Measurements from ENCODE around the gene MDGA2. TPM values are rescaled to one million over a fixed set of nuclear protein-coding genes. Genes with fewer than 3 reads are reported as not detected.
A peak's percentile ranks its signal among the peaks of the same experiment; 100 is the strongest.

MDGA2 gene
- not detected in 2 replicates for total RNA-seq (2014; rRNA removed; shearing (Covaris generic); ENCODE audit: low replicate concordance)

GRCh38 chr14:47675466-47676314 is at the start of gene MDGA2:
Gene MDGA2 (minus strand): TSS chr14:47675605.
- in situ Hi-C loops (cut with HindIII; ENCODE audit: low pct_unique_long_range_greater_than_20kb, low sequenced_read_pairs) = no loop called here
- DNase-seq (ENCODE audit: low read depth) = no peak

- in situ Hi-C loops (cut with HindIII; ENCODE audit: low pct_unique_long_range_greater_than_20kb, low sequenced_read_pairs) = no loop called here
- DNase-seq (ENCODE audit: low read depth) = no peak
Observed at GRCh38 chr14:47722929-47723693, 47.7 kb upstream of the MDGA2 start.

GRCh38 chr14:47720281-47720680 is 44.9 kb upstream of the MDGA2 start:
- in situ Hi-C loops (cut with HindIII; ENCODE audit: low pct_unique_long_range_greater_than_20kb, low sequenced_read_pairs) = no loop called here
- DNase-seq (ENCODE audit: low read depth) = no peak

GRCh38 chr14:47715330-47715729 is 39.9 kb upstream of the MDGA2 start:
- in situ Hi-C loops (cut with HindIII; ENCODE audit: low pct_unique_long_range_greater_than_20kb, low sequenced_read_pairs) = no loop called here
- DNase-seq (ENCODE audit: low read depth) = no peak

- in situ Hi-C loops (cut with HindIII; ENCODE audit: low pct_unique_long_range_greater_than_20kb, low sequenced_read_pairs) = no loop called here
- no peak for DNase-seq (ENCODE audit: low read depth)
Observed at GRCh38 chr14:47710581-47710980, 35.2 kb upstream of the MDGA2 start.

GRCh38 chr14:47705683-47706082 is 30.3 kb upstream of the MDGA2 start:
- in situ Hi-C loops (cut with HindIII; ENCODE audit: low pct_unique_long_range_greater_than_20kb, low sequenced_read_pairs) = no loop called here
- no peak for DNase-seq (ENCODE audit: low read depth)

GRCh38 chr14:47691829-47692228 is 16.4 kb upstream of the MDGA2 start:
- DNase-seq (ENCODE audit: low read depth) = no peak
- in situ Hi-C loops (cut with HindIII; ENCODE audit: low pct_unique_long_range_greater_than_20kb, low sequenced_read_pairs) = no loop called here

- DNase-seq (ENCODE audit: low read depth) = no peak
- in situ Hi-C loops (cut with HindIII; ENCODE audit: low pct_unique_long_range_greater_than_20kb, low sequenced_read_pairs) = no loop called here
Observed at GRCh38 chr14:47678993-47679392, 3.6 kb upstream of the MDGA2 start.

GRCh38 chr14:47678157-47678556 is 2.8 kb upstream of the MDGA2 start:
- in situ Hi-C loops (cut with HindIII; ENCODE audit: low pct_unique_long_range_greater_than_20kb, low sequenced_read_pairs) = no loop called here
- DNase-seq (ENCODE audit: low read depth) = no peak

- in situ Hi-C loops (cut with HindIII; ENCODE audit: low pct_unique_long_range_greater_than_20kb, low sequenced_read_pairs) = no loop called here
- DNase-seq (ENCODE audit: low read depth) = no peak
Observed at GRCh38 chr14:47676315-47676617, 861 bp upstream of the MDGA2 start.

GRCh38 chr14:47674543-47675465 is 601 bp downstream of the MDGA2 start:
- no peak for DNase-seq (ENCODE audit: low read depth)
- in situ Hi-C loops (cut with HindIII; ENCODE audit: low pct_unique_long_range_greater_than_20kb, low sequenced_read_pairs) = no loop called here

- in situ Hi-C loops (cut with HindIII; ENCODE audit: low pct_unique_long_range_greater_than_20kb, low sequenced_read_pairs) = no loop called here
- peak; percentile 2 for DNase-seq (ENCODE audit: low read depth)
Observed at GRCh38 chr14:47674148-47674542, 1.3 kb downstream of the MDGA2 start.

GRCh38 chr14:47665337-47666134 is 9.9 kb downstream of the MDGA2 start:
- DNase-seq (ENCODE audit: low read depth) = no peak
- in situ Hi-C loops (cut with HindIII; ENCODE audit: low pct_unique_long_range_greater_than_20kb, low sequenced_read_pairs) = no loop called here

- in situ Hi-C loops (cut with HindIII; ENCODE audit: low pct_unique_long_range_greater_than_20kb, low sequenced_read_pairs) = no loop called here
- DNase-seq (ENCODE audit: low read depth) = no peak
Observed at GRCh38 chr14:47662466-47662865, 12.9 kb downstream of the MDGA2 start.

- DNase-seq (ENCODE audit: low read depth) = no peak
- in situ Hi-C loops (cut with HindIII; ENCODE audit: low pct_unique_long_range_greater_than_20kb, low sequenced_read_pairs) = no loop called here
Observed at GRCh38 chr14:47660158-47660557, 15.2 kb downstream of the MDGA2 start.

GRCh38 chr14:47658041-47658440 is 17.4 kb downstream of the MDGA2 start:
- no peak for DNase-seq (ENCODE audit: low read depth)
- in situ Hi-C loops (cut with HindIII; ENCODE audit: low pct_unique_long_range_greater_than_20kb, low sequenced_read_pairs) = no loop called here

GRCh38 chr14:47657143-47657542 is 18.3 kb downstream of the MDGA2 start:
- no peak for DNase-seq (ENCODE audit: low read depth)
- in situ Hi-C loops (cut with HindIII; ENCODE audit: low pct_unique_long_range_greater_than_20kb, low sequenced_read_pairs) = no loop called here

- in situ Hi-C loops (cut with HindIII; ENCODE audit: low pct_unique_long_range_greater_than_20kb, low sequenced_read_pairs) = no loop called here
- DNase-seq (ENCODE audit: low read depth) = no peak
Observed at GRCh38 chr14:47651337-47651736, 24.1 kb downstream of the MDGA2 start.

Data from Caki2 (cell line).